ENCODE measurements around the gene PLEKHS1. TPM values are rescaled to one million over a fixed set of nuclear protein-coding genes. Genes with fewer than 3 reads are reported as not detected.
"Not testable (repeated sequence)": the region's sequence is repeated elsewhere in the genome, so short reads cannot be mapped to it uniquely, and the experiment has no call there.

Gene PLEKHS1
- total and polyA plus RNA-seq, 10 donors: 0.02 to 0.07 (median 0.03) TPM; not detected in 7

DNA sequence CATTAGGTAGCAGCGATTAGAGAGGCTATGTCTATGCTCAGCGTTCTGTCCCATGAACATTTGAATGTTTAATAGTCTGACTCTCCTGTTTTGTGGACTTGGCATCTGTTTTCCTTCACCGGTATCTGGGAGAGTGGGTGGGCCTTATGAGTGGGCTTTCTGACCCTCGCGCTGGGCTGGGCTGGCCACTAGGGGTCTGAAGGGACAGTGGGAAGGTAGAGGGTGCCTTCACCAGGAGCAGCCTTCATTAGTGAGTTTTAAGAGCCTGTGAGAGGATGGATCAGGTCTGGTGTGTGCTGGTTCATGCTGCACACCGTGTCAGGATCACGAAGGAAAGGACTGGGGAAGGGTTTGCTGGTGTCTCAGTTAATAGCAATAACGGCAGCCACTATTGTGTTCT lies 69.0 kb downstream of the PLEKHS1 start:
- WGBS, 5 donors: 68 to 86% (median 80%) methylated on average over 8 of the region's 8 CpGs
- H3K36me3 ChIP-seq: no peaks in the 10 kb centered on the region
- DNase-seq: no peak

DNA sequence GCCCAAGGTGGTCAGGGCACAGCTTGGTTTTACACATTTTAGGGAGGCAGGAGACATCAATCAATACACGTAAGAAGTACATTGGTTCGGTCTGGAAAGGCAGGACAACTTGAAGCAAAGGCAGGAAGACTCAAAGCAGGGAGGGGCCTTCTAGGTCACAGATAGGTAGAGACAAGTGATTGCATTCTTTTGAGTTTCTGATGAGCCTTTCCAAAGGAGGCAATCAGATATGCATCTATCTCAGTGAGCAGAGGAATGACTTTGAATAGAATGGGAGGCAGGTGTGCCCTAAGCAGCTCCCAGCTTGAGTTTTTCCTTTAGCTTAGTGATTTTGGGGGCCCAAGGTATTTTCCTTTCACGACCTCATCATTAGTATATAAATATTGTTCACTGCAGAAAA lies 69.8 kb downstream of the PLEKHS1 start:
- H3K4me3 ChIP-seq; DNase-seq; H3K9me3 ChIP-seq; H3K27ac ChIP-seq; H3K36me3 ChIP-seq; intact Hi-C loops (cut with DNase I; ENCODE audit: low total_unique reads); H3K27me3 ChIP-seq (replicated peaks in 1 of 7); H3K4me1 ChIP-seq: not testable (repeated sequence)
- WGBS, 5 donors: 55 to 94% (median 79%) methylated on average over 3 of the region's 3 CpGs

More for the DNA sequence above, 69.0 kb downstream of the PLEKHS1 start:
- H3K4me1 ChIP-seq: no peaks in the 10 kb centered on the region
- no peak overlapping the region for H3K4me3 ChIP-seq
- H3K9me3 ChIP-seq: no peaks in the 10 kb centered on the region
- intact Hi-C loops (cut with DNase I; ENCODE audit: low total_unique reads): no loop called here
- TF ChIP-seq POLR2AphosphoS5 (IDR thresholded peaks at IDR 0.05): no peak
- TF ChIP-seq, protein P1, sequence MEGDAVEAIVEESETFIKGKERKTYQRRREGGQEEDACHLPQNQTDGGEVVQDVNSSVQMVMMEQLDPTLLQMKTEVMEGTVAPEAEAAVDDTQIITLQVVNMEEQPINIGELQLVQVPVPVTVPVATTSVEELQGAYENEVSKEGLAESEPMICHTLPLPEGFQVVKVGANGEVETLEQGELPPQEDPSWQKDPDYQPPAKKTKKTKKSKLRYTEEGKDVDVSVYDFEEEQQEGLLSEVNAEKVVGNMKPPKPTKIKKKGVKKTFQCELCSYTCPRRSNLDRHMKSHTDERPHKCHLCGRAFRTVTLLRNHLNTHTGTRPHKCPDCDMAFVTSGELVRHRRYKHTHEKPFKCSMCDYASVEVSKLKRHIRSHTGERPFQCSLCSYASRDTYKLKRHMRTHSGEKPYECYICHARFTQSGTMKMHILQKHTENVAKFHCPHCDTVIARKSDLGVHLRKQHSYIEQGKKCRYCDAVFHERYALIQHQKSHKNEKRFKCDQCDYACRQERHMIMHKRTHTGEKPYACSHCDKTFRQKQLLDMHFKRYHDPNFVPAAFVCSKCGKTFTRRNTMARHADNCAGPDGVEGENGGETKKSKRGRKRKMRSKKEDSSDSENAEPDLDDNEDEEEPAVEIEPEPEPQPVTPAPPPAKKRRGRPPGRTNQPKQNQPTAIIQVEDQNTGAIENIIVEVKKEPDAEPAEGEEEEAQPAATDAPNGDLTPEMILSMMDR (IDR thresholded peaks at IDR 0.05 in 8 of 11, conservative IDR thresholded peaks at IDR 0.05 in 3 of 11): no peak
- no peak for TF ChIP-seq POLR2A (IDR thresholded peaks at IDR 0.05)
- no peaks in the 10 kb centered on the region for H3K27me3 ChIP-seq (replicated peaks in 1 of 7)
- H3K27ac ChIP-seq: no peak overlapping the region

DNA sequence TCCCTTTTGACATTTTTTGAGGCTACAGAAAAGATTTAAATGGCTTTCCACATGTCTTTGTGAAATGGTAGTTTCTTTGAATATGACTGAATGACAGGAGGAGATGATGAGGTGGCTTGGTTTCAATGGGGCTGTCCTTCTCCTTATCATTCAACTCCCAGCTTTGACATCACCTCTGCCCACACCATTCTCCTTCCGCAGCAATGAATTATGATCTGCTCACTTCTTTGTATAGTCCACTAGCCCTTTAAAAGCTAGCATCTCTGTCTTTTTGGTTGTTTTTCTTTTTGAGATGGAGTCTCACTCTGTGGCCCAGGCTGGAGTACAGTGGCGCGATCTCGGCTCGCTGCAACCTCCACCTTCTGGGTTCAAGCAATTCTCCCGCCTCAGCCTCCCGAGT lies 70.7 kb downstream of the PLEKHS1 start:
- intact Hi-C loops (cut with DNase I; ENCODE audit: low total_unique reads): no loop called here
- no peak for TF ChIP-seq POLR2AphosphoS5 (IDR thresholded peaks at IDR 0.05)
- TF ChIP-seq, protein P1 (IDR thresholded peaks at IDR 0.05 in 8 of 11, conservative IDR thresholded peaks at IDR 0.05 in 3 of 11): no peak
- no peak for TF ChIP-seq POLR2A (IDR thresholded peaks at IDR 0.05)
- H3K4me3 ChIP-seq: no peak overlapping the region
- no peaks in the 10 kb centered on the region for H3K4me1 ChIP-seq
- WGBS, 5 donors: 95 to 97% (median 96%) methylated on average over 7 of the region's 7 CpGs
- H3K9me3 ChIP-seq: no peaks in the 10 kb centered on the region
- no peak overlapping the region for H3K27ac ChIP-seq
- no peaks in the 10 kb centered on the region for H3K36me3 ChIP-seq
- no peaks in the 10 kb centered on the region for H3K27me3 ChIP-seq (replicated peaks in 1 of 7)
- no peak for DNase-seq

DNA sequence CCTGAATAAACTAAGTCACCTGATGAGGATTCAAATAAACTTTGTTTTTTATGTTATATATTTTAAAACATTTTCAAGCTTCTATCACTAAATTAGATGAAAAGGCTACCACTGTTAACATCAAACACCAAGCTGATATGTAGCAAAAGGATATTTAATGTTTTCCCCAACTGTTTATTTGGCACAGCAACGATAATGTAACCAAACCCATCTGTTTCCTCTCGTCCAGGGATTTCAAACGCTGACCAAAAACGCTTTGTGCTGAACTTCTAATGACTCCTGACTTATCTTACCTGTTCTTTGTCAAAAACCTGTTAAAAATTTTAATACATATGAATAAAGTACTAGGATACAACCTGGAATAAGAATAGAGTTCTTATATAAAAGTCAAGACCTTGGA lies 71.9 kb downstream of the PLEKHS1 start:
- WGBS, 5 donors: 57 to 72% (median 64%) methylated on average over 4 of the region's 4 CpGs
- no peak overlapping the region for H3K4me3 ChIP-seq
- TF ChIP-seq, protein P1 (IDR thresholded peaks at IDR 0.05 in 8 of 11, conservative IDR thresholded peaks at IDR 0.05 in 3 of 11): no peak
- no peak for TF ChIP-seq POLR2AphosphoS5 (IDR thresholded peaks at IDR 0.05)
- TF ChIP-seq POLR2A (IDR thresholded peaks at IDR 0.05): no peak

DNA sequence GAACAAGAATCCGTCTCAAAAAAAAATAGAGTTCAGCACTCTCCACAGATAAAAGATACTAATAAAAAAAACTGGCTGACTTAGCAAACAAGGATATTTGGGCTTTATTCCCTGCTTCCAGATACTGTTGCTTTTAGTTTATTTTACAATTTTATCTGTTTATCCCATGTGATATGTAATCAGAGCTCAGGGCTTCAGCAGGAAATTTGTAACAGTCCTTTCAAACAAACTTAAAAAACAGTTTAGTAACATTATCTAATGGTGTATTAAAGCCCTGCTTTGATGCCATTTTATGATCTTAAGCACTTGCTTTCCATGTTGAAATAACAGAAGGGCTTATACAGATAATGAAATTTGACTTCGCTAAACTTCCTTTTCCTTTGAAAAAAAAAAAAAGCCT lies 74.3 kb downstream of the PLEKHS1 start:
- intact Hi-C loops (cut with DNase I; ENCODE audit: low total_unique reads): no loop called here
- Histone ChIP-seq H3K4me3 (no peak overlapping the region), H3K36me3 (no peaks in the 10 kb centered on the region), H3K27ac (no peak overlapping the region), H3K27me3 (replicated peaks in 1 of 7) (no peaks in the 10 kb centered on the region), H3K4me1 (no peaks in the 10 kb centered on the region), H3K9me3 (peaks cover 0 to 4% (median 0%) of the 10 kb centered on the region in 8 donors)
- DNase-seq: no peak
- WGBS, 5 donors: 85 to 96% (median 94%) methylated on average over 2 of the region's 2 CpGs
- TF ChIP-seq POLR2AphosphoS5 (IDR thresholded peaks at IDR 0.05) (no peak), POLR2A (IDR thresholded peaks at IDR 0.05) (no peak)
- TF ChIP-seq, protein P1 (IDR thresholded peaks at IDR 0.05 in 8 of 11, conservative IDR thresholded peaks at IDR 0.05 in 3 of 11): no peak

More for the DNA sequence above, 71.9 kb downstream of the PLEKHS1 start:
- Histone ChIP-seq H3K27ac (no peak overlapping the region), H3K9me3 (peaks cover 0 to 4% (median 0%) of the 10 kb centered on the region in 8 donors), H3K27me3 (replicated peaks in 1 of 7) (no peaks in the 10 kb centered on the region), H3K4me1 (no peaks in the 10 kb centered on the region), H3K36me3 (no peaks in the 10 kb centered on the region)
- intact Hi-C loops (cut with DNase I; ENCODE audit: low total_unique reads): no loop called here
- DNase-seq: no peak

DNA sequence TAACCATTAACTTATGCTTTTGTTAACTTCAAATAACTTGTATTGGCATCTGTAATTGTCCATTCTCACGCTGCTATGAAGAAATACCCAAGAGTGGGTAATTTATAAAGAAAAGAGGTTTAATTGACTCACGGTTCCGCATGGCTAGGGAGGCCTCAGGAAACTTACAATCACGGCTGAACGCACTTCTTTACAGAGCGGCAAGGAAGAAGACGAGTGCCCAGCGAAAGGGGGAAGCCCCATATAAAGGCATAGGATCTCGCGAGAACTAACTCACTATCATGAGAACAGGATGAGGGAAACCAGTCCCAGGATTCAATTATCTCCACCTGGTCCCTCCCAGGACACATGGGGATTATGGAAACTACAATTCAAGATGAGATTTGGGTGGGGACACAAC lies 77.1 kb downstream of the PLEKHS1 start:
- WGBS, 5 donors: 69 to 84% (median 82%) methylated on average over 10 of the region's 10 CpGs
- H3K4me1 ChIP-seq; H3K4me3 ChIP-seq; H3K9me3 ChIP-seq; DNase-seq; intact Hi-C loops (cut with DNase I; ENCODE audit: low total_unique reads); H3K36me3 ChIP-seq; H3K27ac ChIP-seq; H3K27me3 ChIP-seq (replicated peaks in 1 of 7): not testable (repeated sequence)

Measured in spleen (tissue), 11 donors.